ENCODE measurements around the gene MARS2.
"Not testable (repeated sequence)": the region's sequence is repeated elsewhere in the genome, so short reads cannot be mapped to it uniquely, and the experiment has no call there.

MARS2 gene

GRCh38 chr2:197717863-197718262 is 12.7 kb downstream of the MARS2 start:
- Histone ChIP-seq H3K36me3 (ENCODE audit: control insufficient read depth in 1 of 2, insufficient read depth in 2 of 2, low read length in 2 of 2) (no peaks in the 10 kb centered on the region), H3K27ac (ENCODE audit: low read depth, low read length) (no peak overlapping the region), H3K27me3 (ENCODE audit: control insufficient read depth in 1 of 2, insufficient read depth in 2 of 2, low read length in 2 of 2) (no peaks in the 10 kb centered on the region), H3K4me3 (ENCODE audit: low read depth in 1 of 2, low read length in 2 of 2) (no peak overlapping the region), H3K4me1 (ENCODE audit: control insufficient read depth in 1 of 2, insufficient read depth in 2 of 2, low read length in 2 of 2) (no peaks in the 10 kb centered on the region), H3K9me3 (ENCODE audit: control insufficient read depth in 1 of 2, low read length in 2 of 2) (no peaks in the 10 kb centered on the region), H3K9ac (ENCODE audit: low read depth in 1 of 2, low read length in 2 of 2) (no peak overlapping the region)

- H3K4me1 ChIP-seq (ENCODE audit: control insufficient read depth in 1 of 2, insufficient read depth in 2 of 2, low read length in 2 of 2): no peaks in the 10 kb centered on the region
- H3K4me3 ChIP-seq (ENCODE audit: low read depth in 1 of 2, low read length in 2 of 2): no peak overlapping the region
- no peaks in the 10 kb centered on the region for H3K9me3 ChIP-seq (ENCODE audit: control insufficient read depth in 1 of 2, low read length in 2 of 2)
- H3K27me3 ChIP-seq (ENCODE audit: control insufficient read depth in 1 of 2, insufficient read depth in 2 of 2, low read length in 2 of 2): no peaks in the 10 kb centered on the region
- no peaks in the 10 kb centered on the region for H3K36me3 ChIP-seq (ENCODE audit: control insufficient read depth in 1 of 2, insufficient read depth in 2 of 2, low read length in 2 of 2)
- H3K27ac ChIP-seq (ENCODE audit: low read depth, low read length): no peak overlapping the region
- H3K9ac ChIP-seq (ENCODE audit: low read depth in 1 of 2, low read length in 2 of 2): no peak overlapping the region
Observed at GRCh38 chr2:197727011-197727410, 21.8 kb downstream of the MARS2 start.

GRCh38 chr2:197728555-197729544 is 23.7 kb downstream of the MARS2 start:
- not testable (repeated sequence) for H3K9ac ChIP-seq (ENCODE audit: low read depth in 1 of 2, low read length in 2 of 2); H3K9me3 ChIP-seq (ENCODE audit: control insufficient read depth in 1 of 2, low read length in 2 of 2); H3K4me3 ChIP-seq (ENCODE audit: low read depth in 1 of 2, low read length in 2 of 2); H3K27ac ChIP-seq (ENCODE audit: low read depth, low read length); H3K36me3 ChIP-seq (ENCODE audit: control insufficient read depth in 1 of 2, insufficient read depth in 2 of 2, low read length in 2 of 2); H3K27me3 ChIP-seq (ENCODE audit: control insufficient read depth in 1 of 2, insufficient read depth in 2 of 2, low read length in 2 of 2); H3K4me1 ChIP-seq (ENCODE audit: control insufficient read depth in 1 of 2, insufficient read depth in 2 of 2, low read length in 2 of 2)

GRCh38 chr2:197740200-197740599 is 35.0 kb downstream of the MARS2 start:
- no peaks in the 10 kb centered on the region for H3K9me3 ChIP-seq (ENCODE audit: control insufficient read depth in 1 of 2, low read length in 2 of 2)
- no peaks in the 10 kb centered on the region for H3K27me3 ChIP-seq (ENCODE audit: control insufficient read depth in 1 of 2, insufficient read depth in 2 of 2, low read length in 2 of 2)
- H3K4me1 ChIP-seq (ENCODE audit: control insufficient read depth in 1 of 2, insufficient read depth in 2 of 2, low read length in 2 of 2): no peaks in the 10 kb centered on the region
- H3K36me3 ChIP-seq (ENCODE audit: control insufficient read depth in 1 of 2, insufficient read depth in 2 of 2, low read length in 2 of 2): no peaks in the 10 kb centered on the region
- H3K9ac ChIP-seq (ENCODE audit: low read depth in 1 of 2, low read length in 2 of 2): no peak overlapping the region
- H3K4me3 ChIP-seq (ENCODE audit: low read depth in 1 of 2, low read length in 2 of 2): no peak overlapping the region
- H3K27ac ChIP-seq (ENCODE audit: low read depth, low read length): no peak overlapping the region
